Endothelial cell of umbilical vein (primary cell): Measurements from ENCODE around the gene HSPA1A.

Experiments used
- CTCF ChIP-seq, 2 donors: IDR thresholded peaks; 1 replicate in 1 of 2; 2 replicates in 1 of 2; pipeline ENCODE4 v1.5.1; 2011; ENCODE audit warnings: low read length in 2 of 2, mild to moderate bottlenecking in 2 of 2, moderate library complexity in 2 of 2, control low read depth in 1 of 2, inconsistent platforms in 1 of 2, low read depth in 1 of 2; ENCODE audit not compliant: insufficient read depth in 1 of 2; ENCODE audit errors: extremely low read depth in 1 of 2
- EZH2 ChIP-seq: IDR thresholded peaks from 2 replicates; pipeline ENCODE4 v1.6.1; 2012; ENCODE audit warnings: borderline replicate concordance, low read depth, mild to moderate bottlenecking, moderate library complexity, low read length, inconsistent platforms; ENCODE audit not compliant: severe bottlenecking
- FOS ChIP-seq: IDR thresholded peaks from 2 replicates; pipeline ENCODE4 v1.6.1; 2011; ENCODE audit warnings: mild to moderate bottlenecking, low read length, moderate library complexity, borderline replicate concordance; ENCODE audit not compliant: insufficient read depth
- JUN ChIP-seq: IDR thresholded peaks from 2 replicates; pipeline ENCODE4 v1.6.1; 2011; ENCODE audit warnings: borderline replicate concordance, low read depth; ENCODE audit not compliant: insufficient read length, insufficient read depth
- MAX ChIP-seq: IDR thresholded peaks from 2 replicates; pipeline ENCODE4 v1.6.1; 2011; ENCODE audit not compliant: insufficient read depth, insufficient read length
- POLR2A ChIP-seq: IDR thresholded peaks from 2 replicates; pipeline ENCODE4 v1.6.1; 2012; ENCODE audit warnings: low read depth, mild to moderate bottlenecking, control low read depth, low read length
- POLR2AphosphoS5 ChIP-seq: IDR thresholded peaks from 2 replicates; pipeline ENCODE4 v1.6.1; 2012; ENCODE audit warnings: low read depth, mild to moderate bottlenecking, control low read depth, low read length, moderate library complexity; ENCODE audit not compliant: insufficient read depth

- TF ChIP-seq CTCF (IDR thresholded peaks at IDR 0.05; ENCODE audit: extremely low read depth in 1 of 2, insufficient read depth in 1 of 2, low read depth in 1 of 2, low read length in 2 of 2) = no peak
- TF ChIP-seq MAX = no peak
- no peak for TF ChIP-seq EZH2
- no peak for TF ChIP-seq POLR2AphosphoS5
- TF ChIP-seq POLR2A = peak; percentile 50
- no peak for TF ChIP-seq FOS
- no peak for TF ChIP-seq JUN
Measured at GRCh38 chr6:31794866-31795615, 20.3 kb upstream of the HSPA1A start.
